Measurements from ENCODE around the gene DDAH1. TPM values are rescaled to one million over a fixed set of nuclear protein-coding genes. Genes with fewer than 3 reads are reported as not detected.

The DDAH1 gene
- total RNA-seq, 1 experiment from 2014 or later = 22.8 TPM

- TF ChIP-seq STAT6 (CRISPR knock-in tag; conservative IDR thresholded peaks at IDR 0.05; ENCODE audit: low read depth) (no peak), ZNF671 (CRISPR knock-in tag; IDR thresholded peaks at IDR 0.05) (no peak)
Observed at GRCh38 chr1:85387781-85388180, 77.2 kb downstream of the DDAH1 start (continued).

- TF ChIP-seq CREB1 (CRISPR knock-in tag; IDR thresholded peaks at IDR 0.05) (no peak), E2F5 (CRISPR knock-in tag; IDR thresholded peaks at IDR 0.05) (no peak), ESRRA (CRISPR knock-in tag; IDR thresholded peaks at IDR 0.05; ENCODE audit: borderline replicate concordance) (no peak), FOXK1 (CRISPR knock-in tag; IDR thresholded peaks at IDR 0.05) (no peak), IRF2 (CRISPR knock-in tag; IDR thresholded peaks at IDR 0.05; ENCODE audit: borderline replicate concordance, low read depth) (no peak), ATF1 (CRISPR knock-in tag; IDR thresholded peaks at IDR 0.05) (no peak), GABPB1 (CRISPR knock-in tag; IDR thresholded peaks at IDR 0.05) (no peak), ZNF671 (CRISPR knock-in tag; IDR thresholded peaks at IDR 0.05) (no peak), RELA (CRISPR knock-in tag; IDR thresholded peaks at IDR 0.05; ENCODE audit: borderline replicate concordance) (no peak), JUN (CRISPR knock-in tag; IDR thresholded peaks at IDR 0.05) (no peak), NR1H2 (CRISPR knock-in tag; IDR thresholded peaks at IDR 0.05) (no peak), CREM (CRISPR knock-in tag; IDR thresholded peaks at IDR 0.05) (no peak), TEAD4 (CRISPR knock-in tag; IDR thresholded peaks at IDR 0.05) (no peak), ZNF532 (CRISPR knock-in tag; IDR thresholded peaks at IDR 0.05; ENCODE audit: borderline replicate concordance) (no peak), NR2C2 (CRISPR knock-in tag; IDR thresholded peaks at IDR 0.05) (no peak), TP53 (CRISPR knock-in tag; IDR thresholded peaks at IDR 0.05) (no peak), MLX (CRISPR knock-in tag; IDR thresholded peaks at IDR 0.05) (no peak), JAZF1 (CRISPR knock-in tag; IDR thresholded peaks at IDR 0.05) (no peak), ZMAT4 (CRISPR knock-in tag; IDR thresholded peaks at IDR 0.05) (no peak)
- POLR2A ChIA-PET = no interaction called here
- DNase-seq (ENCODE audit: low spot score) = no peak
- peaks cover 36% of the 10 kb centered on the region for H3K36me3 Mint-ChIP-seq
- ATAC-seq = no peak
- H3K27ac Mint-ChIP-seq = no peak overlapping the region
- CTCF ChIA-PET = no interaction called here
- H3K27me3 Mint-ChIP-seq (ENCODE audit: low read depth) = peaks cover 30% of the 10 kb centered on the region
- peaks cover 56% of the 10 kb centered on the region for H3K9me3 Mint-ChIP-seq
- H3K4me1 Mint-ChIP-seq = no peaks in the 10 kb centered on the region
- no peak overlapping the region for H3K4me3 Mint-ChIP-seq
Observed at GRCh38 chr1:85386068-85386722, 78.8 kb downstream of the DDAH1 start.

All from WTC11 (cell line).